Glutamatergic neuron (in vitro differentiated cells): ENCODE results near the gene UBXN1. TPM values are rescaled to one million over a fixed set of nuclear protein-coding genes. Genes with fewer than 3 reads are reported as not detected.

Experiments
- DNase-seq: peaks from one replicate; pipeline ENCODE4 v3.0.0; 2022
- H3K27ac Mint-ChIP-seq: one replicate; pipeline ENCODE4 v1.8.0; 2020; ENCODE audit warnings: mild to moderate bottlenecking, mixed read lengths, inconsistent platforms; ENCODE audit not compliant: unreplicated experiment
- H3K27me3 Mint-ChIP-seq: one replicate; pipeline ENCODE4 v1.8.0; 2020; ENCODE audit warnings: mild to moderate bottlenecking, moderate library complexity, mixed read lengths, inconsistent platforms; ENCODE audit not compliant: unreplicated experiment
- H3K36me3 Mint-ChIP-seq: one replicate; pipeline ENCODE4 v1.8.0; 2020; ENCODE audit warnings: mild to moderate bottlenecking, mixed read lengths, inconsistent platforms; ENCODE audit not compliant: unreplicated experiment
- H3K4me1 Mint-ChIP-seq: one replicate; pipeline ENCODE4 v1.8.0; 2020; ENCODE audit warnings: mild to moderate bottlenecking, low read depth, mixed read lengths, inconsistent platforms; ENCODE audit not compliant: unreplicated experiment
- H3K4me3 Mint-ChIP-seq: one replicate; pipeline ENCODE4 v1.8.0; 2020; ENCODE audit warnings: mild to moderate bottlenecking, mixed read lengths, inconsistent platforms; ENCODE audit not compliant: unreplicated experiment
- H3K9me3 Mint-ChIP-seq: one replicate; pipeline ENCODE4 v1.8.0; 2020; ENCODE audit warnings: mild to moderate bottlenecking, moderate library complexity, mixed read lengths, inconsistent platforms; ENCODE audit not compliant: unreplicated experiment
- CTCF ChIP-seq: fragments of 200-600 bp; sonication (generic); IDR thresholded peaks from one replicate; pipeline ENCODE4 v1.5.0; 2021; ENCODE audit not compliant: partially characterized antibody, unreplicated experiment
- total RNA-seq: library from RNA; stranded (reverse); fragmentation: NEBNext Ultra II Directional; extraction: Animal tissue kit (Norgen Biotek cat#: 25700); gene quantifications from one replicate; pipeline ENCODE4 v1.2.1, GENCODE V29; 2021; ENCODE audit not compliant: unreplicated experiment

UBXN1 gene
- total RNA-seq, 1 donor from 2014 or later = 146 TPM

GRCh38 chr11:62726915-62727164, 48.0 kb upstream of the UBXN1 start:
- Mint-ChIP-seq H3K27me3 (peaks cover 12% of the 10 kb centered on the region), H3K9me3 (peaks cover 13% of the 10 kb centered on the region), H3K4me1 (peaks cover 19% of the 10 kb centered on the region), H3K4me3 (peak overlapping the region; percentile 95), H3K27ac (no peak overlapping the region), H3K36me3 (no peaks in the 10 kb centered on the region)
- no peak for DNase-seq
- no peak for TF ChIP-seq CTCF

GRCh38 chr11:62726156-62726914, 47.5 kb upstream of the UBXN1 start:
- DNase-seq = peak; percentile 36
- Mint-ChIP-seq H3K27me3 (peaks cover 12% of the 10 kb centered on the region), H3K36me3 (no peaks in the 10 kb centered on the region), H3K9me3 (peaks cover 13% of the 10 kb centered on the region), H3K4me1 (peaks cover 19% of the 10 kb centered on the region), H3K27ac (peak overlapping the region; percentile 91), H3K4me3 (peak overlapping the region; percentile 95)
- no peak for TF ChIP-seq CTCF

GRCh38 chr11:62725646-62726045, 46.8 kb upstream of the UBXN1 start:
- Mint-ChIP-seq H3K4me3 (peak overlapping the region; percentile 95), H3K27ac (peak overlapping the region; percentile 91), H3K9me3 (peaks cover 13% of the 10 kb centered on the region), H3K27me3 (peaks cover 9% of the 10 kb centered on the region), H3K36me3 (peaks cover 3% of the 10 kb centered on the region), H3K4me1 (peaks cover 19% of the 10 kb centered on the region)
- no peak for DNase-seq
- no peak for TF ChIP-seq CTCF

- Mint-ChIP-seq H3K36me3 (peaks cover 3% of the 10 kb centered on the region), H3K27me3 (peaks cover 9% of the 10 kb centered on the region), H3K4me1 (peaks cover 19% of the 10 kb centered on the region), H3K4me3 (peak overlapping the region; percentile 95), H3K27ac (no peak overlapping the region), H3K9me3 (peaks cover 12% of the 10 kb centered on the region)
- DNase-seq = no peak
- no peak for TF ChIP-seq CTCF
Measured at GRCh38 chr11:62724171-62724570, 45.3 kb upstream of the UBXN1 start.

GRCh38 chr11:62721994-62722393, 43.1 kb upstream of the UBXN1 start:
- Mint-ChIP-seq H3K4me3 (peak overlapping the region; percentile 37), H3K4me1 (peaks cover 18% of the 10 kb centered on the region), H3K36me3 (peaks cover 8% of the 10 kb centered on the region), H3K9me3 (peaks cover 7% of the 10 kb centered on the region), H3K27ac (peak overlapping the region; percentile 38), H3K27me3 (peaks cover 6% of the 10 kb centered on the region)
- no peak for TF ChIP-seq CTCF
- no peak for DNase-seq
